ENCODE data around the gene LRRC8C.

Gene LRRC8C

DNA sequence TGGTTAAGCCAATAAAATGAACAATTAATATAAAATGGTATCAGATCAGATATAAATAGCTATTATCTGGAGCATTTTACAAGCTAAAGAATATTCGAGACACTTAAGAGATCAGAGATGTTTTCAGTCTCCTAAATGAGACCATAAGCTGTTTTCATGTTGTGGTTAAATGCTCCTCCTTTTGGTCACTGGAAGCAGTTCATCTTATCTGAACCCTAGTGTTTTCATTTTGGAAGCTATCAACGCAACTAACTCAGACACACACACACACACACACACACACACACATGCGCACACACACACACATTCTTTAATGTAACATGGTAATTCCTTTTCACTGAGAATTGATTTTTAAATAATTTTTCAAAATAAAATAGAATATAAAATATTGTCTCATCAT is 10.0 kb upstream of the LRRC8C start:
- 0 out of 2 replicates have a peak, but pooled peaks cover 2% of the 10 kb centered on the region for H3K9me3 ChIP-seq (ENCODE audit: insufficient read depth, low read depth, low read length)
- H3K4me2 ChIP-seq (ENCODE audit: low read depth, low read length, poor library complexity, severe bottlenecking) = no peak overlapping the region
- no peaks in the 10 kb centered on the region for H3K4me1 ChIP-seq (ENCODE audit: insufficient read depth, low read length, poor library complexity, severe bottlenecking)
- no peaks in the 10 kb centered on the region for H4K20me1 ChIP-seq (ENCODE audit: insufficient read depth, low read length, poor library complexity, severe bottlenecking)
- H3K27me3 ChIP-seq (ENCODE audit: insufficient read depth, low read length, poor library complexity, severe bottlenecking) = no peaks in the 10 kb centered on the region
- TF ChIP-seq, protein P1, sequence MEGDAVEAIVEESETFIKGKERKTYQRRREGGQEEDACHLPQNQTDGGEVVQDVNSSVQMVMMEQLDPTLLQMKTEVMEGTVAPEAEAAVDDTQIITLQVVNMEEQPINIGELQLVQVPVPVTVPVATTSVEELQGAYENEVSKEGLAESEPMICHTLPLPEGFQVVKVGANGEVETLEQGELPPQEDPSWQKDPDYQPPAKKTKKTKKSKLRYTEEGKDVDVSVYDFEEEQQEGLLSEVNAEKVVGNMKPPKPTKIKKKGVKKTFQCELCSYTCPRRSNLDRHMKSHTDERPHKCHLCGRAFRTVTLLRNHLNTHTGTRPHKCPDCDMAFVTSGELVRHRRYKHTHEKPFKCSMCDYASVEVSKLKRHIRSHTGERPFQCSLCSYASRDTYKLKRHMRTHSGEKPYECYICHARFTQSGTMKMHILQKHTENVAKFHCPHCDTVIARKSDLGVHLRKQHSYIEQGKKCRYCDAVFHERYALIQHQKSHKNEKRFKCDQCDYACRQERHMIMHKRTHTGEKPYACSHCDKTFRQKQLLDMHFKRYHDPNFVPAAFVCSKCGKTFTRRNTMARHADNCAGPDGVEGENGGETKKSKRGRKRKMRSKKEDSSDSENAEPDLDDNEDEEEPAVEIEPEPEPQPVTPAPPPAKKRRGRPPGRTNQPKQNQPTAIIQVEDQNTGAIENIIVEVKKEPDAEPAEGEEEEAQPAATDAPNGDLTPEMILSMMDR (conservative IDR thresholded peaks at IDR 0.05; ENCODE audit: low read length) = peak; percentile 40
- no peak for TF ChIP-seq EZH2phosphoT487 (IDR thresholded peaks at IDR 0.05; ENCODE audit: borderline replicate concordance)
- H2AFZ ChIP-seq (ENCODE audit: low read length) = no peak overlapping the region
- H3K9ac ChIP-seq (ENCODE audit: low read depth, low read length, poor library complexity, severe bottlenecking) = no peak overlapping the region
- H3F3A ChIP-seq (ENCODE audit: low read depth) = no peaks in the 10 kb centered on the region
- H3K36me3 ChIP-seq (ENCODE audit: insufficient read depth, low read length) = no peaks in the 10 kb centered on the region
- H3K9me2 ChIP-seq (replicated peaks; ENCODE audit: low read depth, low read length) = no peaks in the 10 kb centered on the region
- no peaks in the 10 kb centered on the region for H3K79me2 ChIP-seq (ENCODE audit: insufficient read depth, low read length)
- H3K4me3 ChIP-seq (ENCODE audit: low read length, poor library complexity, severe bottlenecking) = no peak overlapping the region

DNA sequence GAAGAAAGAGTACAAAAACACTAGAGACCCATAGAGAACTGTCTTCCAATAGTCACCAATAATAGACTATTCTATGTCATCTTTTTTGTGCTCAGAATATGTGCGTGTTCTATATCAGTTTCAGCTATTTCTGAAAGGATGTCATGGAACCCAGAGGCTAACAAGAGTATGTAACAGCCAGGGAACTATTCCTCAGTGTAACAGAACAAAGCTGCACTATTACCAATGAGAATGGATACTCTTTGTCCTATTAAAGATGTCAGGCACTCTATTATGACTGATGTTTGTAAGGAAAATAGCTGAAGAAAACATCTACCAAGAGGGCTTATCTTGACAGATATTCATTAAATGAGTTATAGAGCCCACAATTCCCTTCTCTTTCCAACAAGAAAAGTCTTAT is 8.6 kb upstream of the LRRC8C start:
- Histone ChIP-seq H3K4me1 (ENCODE audit: insufficient read depth, low read length, poor library complexity, severe bottlenecking) (peaks cover 4% of the 10 kb centered on the region), H3K9me3 (ENCODE audit: insufficient read depth, low read depth, low read length) (no peaks in the 10 kb centered on the region), H2AFZ (ENCODE audit: low read length) (no peak overlapping the region), H3K27me3 (ENCODE audit: insufficient read depth, low read length, poor library complexity, severe bottlenecking) (no peaks in the 10 kb centered on the region), H3F3A (ENCODE audit: low read depth) (no peaks in the 10 kb centered on the region), H3K79me2 (ENCODE audit: insufficient read depth, low read length) (no peaks in the 10 kb centered on the region), H3K9ac (ENCODE audit: low read depth, low read length, poor library complexity, severe bottlenecking) (no peak overlapping the region), H3K9me2 (replicated peaks; ENCODE audit: low read depth, low read length) (no peaks in the 10 kb centered on the region), H4K20me1 (ENCODE audit: insufficient read depth, low read length, poor library complexity, severe bottlenecking) (no peaks in the 10 kb centered on the region), H3K4me3 (ENCODE audit: low read length, poor library complexity, severe bottlenecking) (no peak overlapping the region), H3K4me2 (ENCODE audit: low read depth, low read length, poor library complexity, severe bottlenecking) (no peak overlapping the region), H3K36me3 (ENCODE audit: insufficient read depth, low read length) (no peaks in the 10 kb centered on the region)
- no peak for TF ChIP-seq EZH2phosphoT487 (IDR thresholded peaks at IDR 0.05; ENCODE audit: borderline replicate concordance)
- TF ChIP-seq, protein P1 (conservative IDR thresholded peaks at IDR 0.05; ENCODE audit: low read length) = no peak

DNA sequence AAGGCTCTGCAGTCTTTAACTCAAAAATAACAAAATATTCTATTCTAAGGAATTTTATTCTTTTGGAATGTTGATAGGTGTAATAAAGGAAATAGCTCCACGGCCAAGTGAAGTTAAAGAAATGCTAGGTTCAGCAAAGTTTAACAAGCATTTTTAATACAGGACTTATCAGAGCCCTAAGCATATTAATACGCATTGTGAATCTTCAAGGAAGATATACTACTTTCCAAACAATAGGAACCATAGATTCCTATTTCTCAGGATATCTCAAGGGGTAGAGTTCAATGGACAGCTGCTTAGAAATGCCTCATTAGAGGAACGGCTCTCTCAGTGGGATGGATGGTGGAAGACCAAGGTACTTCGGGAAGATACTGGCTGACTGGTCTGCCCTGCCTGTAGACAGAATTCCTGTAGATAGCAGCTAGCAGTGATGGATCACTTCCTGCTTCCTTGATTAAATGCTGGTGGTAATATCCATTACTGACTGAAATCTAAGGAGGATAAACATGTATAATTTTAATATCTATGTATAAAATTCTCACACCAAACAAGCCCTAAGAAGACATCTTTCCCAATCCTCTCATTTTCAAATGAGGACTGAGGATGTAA is 8.1 kb upstream of the LRRC8C start:
- Histone ChIP-seq H3K36me3 (ENCODE audit: insufficient read depth, low read length) (no peaks in the 10 kb centered on the region), H3K9me3 (ENCODE audit: insufficient read depth, low read depth, low read length) (no peaks in the 10 kb centered on the region), H2AFZ (ENCODE audit: low read length) (no peak overlapping the region), H3K79me2 (ENCODE audit: insufficient read depth, low read length) (no peaks in the 10 kb centered on the region), H3K4me2 (ENCODE audit: low read depth, low read length, poor library complexity, severe bottlenecking) (no peak overlapping the region), H3K27me3 (ENCODE audit: insufficient read depth, low read length, poor library complexity, severe bottlenecking) (no peaks in the 10 kb centered on the region), H3F3A (ENCODE audit: low read depth) (no peaks in the 10 kb centered on the region), H3K4me1 (ENCODE audit: insufficient read depth, low read length, poor library complexity, severe bottlenecking) (peaks cover 7% of the 10 kb centered on the region), H3K9me2 (replicated peaks; ENCODE audit: low read depth, low read length) (no peaks in the 10 kb centered on the region), H3K9ac (ENCODE audit: low read depth, low read length, poor library complexity, severe bottlenecking) (no peak overlapping the region), H3K4me3 (ENCODE audit: low read length, poor library complexity, severe bottlenecking) (no peak overlapping the region), H4K20me1 (ENCODE audit: insufficient read depth, low read length, poor library complexity, severe bottlenecking) (no peaks in the 10 kb centered on the region)
- TF ChIP-seq EZH2phosphoT487 (IDR thresholded peaks at IDR 0.05; ENCODE audit: borderline replicate concordance) = no peak
- TF ChIP-seq, protein P1 (conservative IDR thresholded peaks at IDR 0.05; ENCODE audit: low read length) = no peak
